H4 (cell line): ENCODE data around the gene ITGB3BP. TPM values are rescaled to one million over a fixed set of nuclear protein-coding genes. Genes with fewer than 3 reads are reported as not detected.

ENCODE experiments used
- DNase-seq: peaks from one replicate; pipeline ENCODE4 v3.0.0-alpha.2; 2015; ENCODE audit warnings: low spot score
- total RNA-seq: library from RNA; depleted of rRNA; stranded (reverse); fragments of >200 nt; shearing (Covaris generic); gene quantifications from 2 replicates; pipeline ENCODE4 v1.2.3, GENCODE V29; 2014; rRNA removed

The ITGB3BP gene
- total RNA-seq, 1 experiment from 2014 or later, result 47.6 TPM

DNA sequence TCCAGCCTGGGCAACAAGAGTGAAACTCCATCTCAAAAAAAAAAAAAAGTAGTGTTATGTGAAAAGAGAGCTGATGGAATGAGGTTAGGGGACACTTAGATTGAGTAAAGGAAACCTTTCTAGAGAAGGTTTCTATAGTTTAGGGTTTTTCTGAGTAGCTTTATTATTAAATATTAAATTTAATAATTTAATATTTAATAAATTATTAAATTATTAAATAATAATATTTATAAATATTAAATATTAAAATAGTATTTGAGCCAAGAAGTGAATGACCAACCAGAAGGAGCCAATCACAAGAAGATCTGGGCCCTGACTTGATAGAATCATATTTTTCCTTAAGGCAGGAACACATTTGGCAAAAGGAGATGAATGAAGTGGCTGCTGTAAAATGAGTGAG lies 104.9 kb downstream of the ITGB3BP start:
- DNase-seq, result no peak

DNA sequence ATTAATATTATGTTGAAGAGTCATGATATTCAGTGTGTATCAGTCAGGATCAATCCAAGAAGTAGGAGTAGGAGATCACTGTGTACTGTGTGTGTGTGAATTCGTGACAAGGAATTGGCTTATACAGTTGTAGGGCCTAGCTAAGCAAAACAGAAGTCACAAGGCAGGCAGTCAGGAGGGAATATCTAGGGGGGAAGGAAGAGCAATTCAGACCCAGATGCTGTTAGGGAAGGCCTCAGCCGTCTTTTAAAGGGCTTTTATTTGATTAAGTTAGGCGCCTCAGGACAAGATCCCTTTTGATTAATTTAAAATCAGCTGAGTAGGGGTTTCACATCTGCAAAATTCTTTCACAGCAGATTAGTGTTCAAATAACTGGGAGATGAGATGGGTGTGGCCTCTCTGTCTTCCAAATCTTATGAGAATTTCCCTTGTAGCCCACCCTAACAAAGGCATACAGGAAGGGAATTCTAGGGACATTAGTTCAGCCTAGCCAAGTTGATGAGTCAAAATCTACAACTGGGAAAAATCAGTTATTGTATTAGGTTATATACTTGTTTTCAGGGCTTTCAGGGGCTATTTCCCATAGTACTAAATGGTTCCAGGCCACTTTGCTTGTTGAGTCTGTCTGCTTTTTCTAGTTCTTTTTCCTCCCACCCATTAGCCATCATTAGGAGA lies 108.2 kb downstream of the ITGB3BP start:
- DNase-seq, result no peak

DNA sequence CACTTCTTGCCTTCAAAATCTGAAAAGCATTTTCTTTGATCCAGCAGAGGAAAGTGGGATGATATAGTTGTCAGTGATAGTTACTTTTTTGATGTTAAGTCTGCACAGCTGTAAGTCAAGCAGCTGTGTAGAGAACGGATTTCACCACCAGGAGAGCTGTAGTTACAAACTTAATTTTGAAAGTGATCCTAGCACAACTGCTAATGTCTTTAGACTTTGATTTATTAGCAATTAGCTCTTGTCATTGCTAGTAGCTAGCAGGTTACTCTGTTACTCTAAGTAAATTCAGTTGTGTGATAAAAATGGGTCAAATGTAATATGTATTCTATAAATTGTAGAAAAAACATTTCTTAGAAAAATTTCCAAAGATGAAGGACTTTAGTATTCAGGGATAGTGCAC lies 109.6 kb downstream of the ITGB3BP start:
- no peak for DNase-seq

DNA sequence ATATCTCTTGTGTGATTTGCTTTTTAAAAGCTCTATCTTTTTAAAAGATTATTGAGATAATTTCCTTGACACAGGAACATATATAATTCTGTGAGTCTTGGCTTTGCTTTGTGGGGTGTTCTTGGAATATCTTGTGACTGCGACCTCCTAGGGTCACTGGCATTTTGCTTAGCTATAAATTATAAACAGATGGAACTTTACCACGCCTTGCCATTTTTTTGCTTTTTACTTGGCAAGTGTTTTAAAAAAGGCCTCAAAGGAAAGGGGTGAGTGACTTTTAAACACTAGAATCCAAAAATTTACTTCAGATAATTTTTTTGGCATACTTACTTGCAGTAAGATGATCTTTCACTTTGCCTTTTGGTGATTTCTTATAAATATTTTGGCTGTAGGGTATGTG lies 112.0 kb downstream of the ITGB3BP start:
- DNase-seq, result no peak

DNA sequence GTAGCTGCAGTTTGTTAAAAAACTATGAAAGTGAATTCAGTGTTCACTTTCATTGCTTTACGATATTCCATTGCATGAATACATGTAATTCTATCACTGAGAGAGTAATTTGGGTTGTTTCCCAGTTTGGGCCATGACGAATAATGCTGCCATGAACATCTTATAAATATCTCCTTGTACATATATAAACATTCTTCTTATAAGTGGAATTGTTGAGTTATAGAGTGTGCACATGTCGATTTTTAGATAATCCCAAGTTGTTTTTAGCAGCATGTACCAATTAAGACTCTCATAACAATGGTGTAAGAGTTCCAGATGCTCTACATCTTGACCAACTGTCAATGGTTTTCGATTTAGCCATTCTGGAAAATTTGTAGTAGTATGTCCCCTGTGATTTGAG lies 114.7 kb downstream of the ITGB3BP start:
- DNase-seq, result no peak

DNA sequence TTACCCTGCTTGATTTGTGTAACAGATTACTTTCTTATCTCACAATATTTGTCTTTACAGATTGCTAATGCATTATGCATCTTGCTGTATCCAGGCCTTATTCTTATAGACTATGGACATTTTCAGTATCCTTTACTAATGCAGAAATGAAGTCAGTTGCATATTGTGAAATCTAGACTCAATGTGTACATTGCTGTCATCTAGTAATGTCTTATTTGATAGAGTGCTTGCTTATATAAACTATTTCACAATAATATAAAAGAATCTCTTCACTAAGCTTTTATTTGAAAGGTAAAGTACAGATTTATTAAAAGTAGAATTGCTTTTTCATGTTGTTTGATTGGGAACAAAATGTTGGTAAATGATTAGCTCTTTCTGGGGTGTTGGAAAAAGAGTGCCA lies 116.0 kb downstream of the ITGB3BP start:
- DNase-seq, result no peak

DNA sequence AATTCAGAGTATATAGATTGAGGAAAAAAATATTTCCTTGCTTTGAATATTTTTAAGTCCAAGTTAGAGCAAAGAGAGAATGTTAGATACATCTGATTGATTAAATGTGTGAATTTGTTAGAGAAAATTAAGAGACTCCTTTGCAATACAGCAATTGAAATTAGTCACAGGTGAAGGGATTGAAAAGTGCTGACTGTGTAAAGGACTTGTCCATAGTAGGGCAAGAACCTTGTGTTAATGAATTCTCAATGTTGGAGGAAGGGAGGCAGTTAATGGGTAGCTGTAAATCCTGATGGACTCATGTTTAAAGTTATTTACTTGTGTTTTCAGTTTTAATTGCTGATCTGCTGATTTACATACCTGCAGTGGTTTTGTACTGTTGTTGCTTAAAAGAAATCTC lies 117.0 kb downstream of the ITGB3BP start:
- DNase-seq, result no peak

DNA sequence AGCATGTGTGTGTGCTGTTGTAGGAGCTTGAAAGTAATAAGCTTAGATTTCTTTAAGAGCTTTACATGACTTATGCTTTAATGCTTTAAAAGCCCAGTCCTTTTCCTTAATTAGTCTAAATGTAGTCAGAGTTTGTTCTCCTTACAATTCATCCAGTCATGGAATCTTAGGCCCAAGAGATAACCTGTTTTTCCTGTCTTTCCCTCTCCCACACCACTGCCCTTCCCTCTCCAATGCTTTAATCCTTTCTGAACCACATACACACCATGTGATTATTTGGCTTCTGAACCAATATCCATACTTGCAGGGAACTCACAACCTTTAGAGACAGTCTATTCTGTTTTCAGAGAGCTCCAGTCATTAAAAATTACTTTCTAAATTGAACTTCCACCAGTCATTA lies 118.0 kb downstream of the ITGB3BP start:
- DNase-seq, result no peak

DNA sequence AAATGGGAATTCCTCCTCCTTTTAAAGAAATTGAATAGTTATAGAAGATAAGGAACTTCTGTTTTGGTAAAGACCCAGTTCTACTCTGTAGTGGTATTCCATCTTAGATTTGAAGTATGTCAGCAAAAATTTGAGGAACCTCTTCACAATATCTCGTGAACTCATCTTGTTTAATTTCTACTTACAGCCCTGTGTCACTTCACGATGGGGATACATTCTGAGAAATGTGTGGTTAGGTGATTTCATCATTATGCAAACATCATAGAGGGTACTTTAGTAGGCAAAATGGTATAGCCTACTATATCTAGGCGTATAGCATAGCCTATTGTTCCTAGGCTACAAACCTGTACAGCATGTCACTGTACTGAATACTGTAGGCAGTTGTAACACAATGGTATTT lies 119.6 kb downstream of the ITGB3BP start:
- no peak for DNase-seq

DNA sequence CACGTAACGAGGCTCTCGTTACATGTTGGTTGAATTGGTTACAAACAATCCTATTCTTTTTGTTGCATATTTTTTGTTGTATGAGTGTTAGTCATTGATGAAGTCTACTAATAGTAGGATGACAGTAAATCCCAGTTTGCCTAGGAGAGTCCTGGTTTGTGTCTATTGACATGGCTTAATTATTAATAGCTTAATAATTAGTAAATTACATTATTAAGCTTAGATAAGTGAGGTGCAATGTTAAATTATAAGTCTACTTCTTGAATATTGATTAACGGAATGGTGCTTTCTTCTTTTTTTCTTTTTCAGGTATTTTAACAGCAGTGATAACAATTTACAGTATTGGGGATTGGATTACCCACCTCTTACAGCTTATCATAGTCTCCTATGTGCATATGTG lies 121.1 kb downstream of the ITGB3BP start:
- no peak for DNase-seq

Other genes with a start within 250 kb of the ITGB3BP start
- gene FOXD3, start 200.7 kb downstream of the ITGB3BP start, total RNA-seq, result 0.06 and 0.53 TPM in 2 replicates
- 33.9 and 42.3 TPM in 2 replicates for gene ALG6, start 155.6 kb downstream of the ITGB3BP start, total RNA-seq
- 8.9 and 9.8 TPM in 2 replicates for gene EFCAB7, start 300 bp upstream of the ITGB3BP start, total RNA-seq
- 84.0 and 93.6 TPM in 2 replicates for gene PGM1, start 70.2 kb upstream of the ITGB3BP start, total RNA-seq